Mesothelial cell of epicardium (in vitro differentiated cells): Measurements from ENCODE around the gene MLPH. TPM values are rescaled to one million over a fixed set of nuclear protein-coding genes. Genes with fewer than 3 reads are reported as not detected.

ENCODE experiments used
- DNase-seq, 2 experiments: peaks; one replicate each; pipeline ENCODE4 v3.0.0; 2021; ENCODE audit warnings: low spot score in 2 of 2; ENCODE audit not compliant: unreplicated experiment in 2 of 2
- H3K27ac Mint-ChIP-seq: 2 replicates; pipeline ENCODE4 v1.8.0; 2021; ENCODE audit warnings: mixed read lengths
- H3K27me3 Mint-ChIP-seq: 2 replicates; pipeline ENCODE4 v1.8.0; 2021; ENCODE audit warnings: low read depth, mixed read lengths
- H3K36me3 Mint-ChIP-seq: 2 replicates; pipeline ENCODE4 v1.8.0; 2021; ENCODE audit warnings: mixed read lengths
- H3K4me1 Mint-ChIP-seq: 2 replicates; pipeline ENCODE4 v1.8.0; 2021; ENCODE audit warnings: mixed read lengths
- H3K4me3 Mint-ChIP-seq: 2 replicates; pipeline ENCODE4 v1.8.0; 2021; ENCODE audit warnings: mild to moderate bottlenecking, moderate library complexity, mixed read lengths
- H3K9me3 Mint-ChIP-seq: 2 replicates; pipeline ENCODE4 v1.8.0; 2021; ENCODE audit warnings: mixed read lengths
- CTCF ChIP-seq: fragments of 200-600 bp; sonication (generic); IDR thresholded peaks from one replicate; pipeline ENCODE4 v1.5.0; 2021; ENCODE audit warnings: antibody characterized with exemption; ENCODE audit not compliant: unreplicated experiment
- total RNA-seq: library from RNA; stranded (reverse); gene quantifications from 3 replicates; pipeline ENCODE4 v1.2.1, GENCODE V29; 2021

The MLPH gene
- total RNA-seq, 1 donor from 2014 or later, result 6.1 TPM

GRCh38 chr2:237568121-237568660, 81.1 kb downstream of the MLPH start:
- no peak for DNase-seq
- H3K4me1 Mint-ChIP-seq, result peaks cover 9% of the 10 kb centered on the region
- H3K36me3 Mint-ChIP-seq, result no peaks in the 10 kb centered on the region
- no peak overlapping the region for H3K4me3 Mint-ChIP-seq
- TF ChIP-seq CTCF, result no peak
- no peak overlapping the region for H3K27ac Mint-ChIP-seq
- peaks cover 3% of the 10 kb centered on the region for H3K9me3 Mint-ChIP-seq
- H3K27me3 Mint-ChIP-seq, result peaks cover 11% of the 10 kb centered on the region

- TF ChIP-seq CTCF, result no peak
- Mint-ChIP-seq H3K4me1 (peaks cover 9% of the 10 kb centered on the region), H3K27me3 (peaks cover 4% of the 10 kb centered on the region), H3K4me3 (no peak overlapping the region), H3K36me3 (no peaks in the 10 kb centered on the region), H3K27ac (no peak overlapping the region), H3K9me3 (peaks cover 3% of the 10 kb centered on the region)
- no peak for DNase-seq
These were observed 82.0 kb downstream of the MLPH start for GRCh38 chr2:237569041-237569440.

- DNase-seq, result no peak
- TF ChIP-seq CTCF, result no peak
- Mint-ChIP-seq H3K27ac (no peak overlapping the region), H3K9me3 (peaks cover 3% of the 10 kb centered on the region), H3K36me3 (no peaks in the 10 kb centered on the region), H3K4me1 (peaks cover 9% of the 10 kb centered on the region), H3K27me3 (no peaks in the 10 kb centered on the region), H3K4me3 (no peak overlapping the region)
These were observed 82.8 kb downstream of the MLPH start for GRCh38 chr2:237569896-237570295.

- Mint-ChIP-seq H3K4me1 (peaks cover 9% of the 10 kb centered on the region), H3K27me3 (no peaks in the 10 kb centered on the region), H3K36me3 (no peaks in the 10 kb centered on the region), H3K9me3 (peaks cover 3% of the 10 kb centered on the region), H3K4me3 (no peak overlapping the region), H3K27ac (no peak overlapping the region)
- TF ChIP-seq CTCF, result no peak
- no peak for DNase-seq
These were observed 83.8 kb downstream of the MLPH start for GRCh38 chr2:237570776-237571335.

- no peak for DNase-seq
- H3K36me3 Mint-ChIP-seq, result no peaks in the 10 kb centered on the region
- H3K4me1 Mint-ChIP-seq, result peaks cover 9% of the 10 kb centered on the region
- TF ChIP-seq CTCF, result no peak
- no peaks in the 10 kb centered on the region for H3K27me3 Mint-ChIP-seq
- H3K27ac Mint-ChIP-seq, result no peak overlapping the region
- H3K9me3 Mint-ChIP-seq, result peaks cover 3% of the 10 kb centered on the region
- H3K4me3 Mint-ChIP-seq, result no peak overlapping the region
These were observed 84.5 kb downstream of the MLPH start for GRCh38 chr2:237571551-237571950.
